Stomach (tissue), 9 donors: ENCODE measurements around the gene AKAP13. TPM values are rescaled to one million over a fixed set of nuclear protein-coding genes. Genes with fewer than 3 reads are reported as not detected.

ENCODE experiments used
- DNase-seq, 2 donors: peaks; one replicate each; pipeline versions ENCODE4 v3.0.0 to v3.0.0-alpha.2; 2013 to 2019
- H3K27ac ChIP-seq, 5 donors: fragments of 200-600 bp in 4 of 5; sonication (generic) in 4 of 5; one replicate each; pipeline ENCODE4 v1.5.1; 2013 to 2019; ENCODE audit warnings: mild to moderate bottlenecking in 1 of 5, moderate library complexity in 1 of 5
- H3K27me3 ChIP-seq, 3 donors: fragments of 200-600 bp; sonication (generic); one replicate each; pipeline ENCODE4 v1.5.1; 2017 to 2019; ENCODE audit warnings: mixed run types in 1 of 3
- H3K36me3 ChIP-seq, 4 donors: fragments of 200-600 bp; sonication (generic); 1 replicate in 3 of 4; 2 replicates in 1 of 4; pipeline ENCODE4 v1.5.1; 2016 to 2019
- H3K4me1 ChIP-seq, 4 donors: fragments of 200-600 bp; sonication (generic); one replicate each; pipeline ENCODE4 v1.5.1; 2016 to 2019
- H3K4me3 ChIP-seq, 4 donors: fragments of 200-600 bp; sonication (generic) in 3 of 4; one replicate each; pipeline ENCODE4 v1.5.1; 2016 to 2019; ENCODE audit warnings: mild to moderate bottlenecking in 1 of 4
- H3K9me3 ChIP-seq, 4 donors: fragments of 200-600 bp; sonication (generic); one replicate each; pipeline ENCODE4 v1.5.1; 2016 to 2019
- CTCF ChIP-seq, 7 experiments: fragments of 450-650 bp in 4 of 7; fragments of 200-600 bp in 3 of 7; sonication (generic) in 3 of 7; IDR thresholded peaks; one replicate each; pipeline ENCODE4 v1.5.1; 2016 to 2019; ENCODE audit warnings: antibody characterized with exemption in 7 of 7, control low read depth in 2 of 7, mild to moderate bottlenecking in 1 of 7
- EP300 ChIP-seq: sonication (generic); formaldehyde crosslinking; IDR thresholded peaks from one replicate; pipeline ENCODE4 v1.6.1; 2017; ENCODE audit warnings: antibody characterized with exemption
- POLR2A ChIP-seq, 4 donors: fragments of 450-650 bp; IDR thresholded peaks; one replicate each; pipeline ENCODE4 v1.6.1; 2016; ENCODE audit warnings: antibody characterized with exemption in 4 of 4, control low read depth in 2 of 4, mild to moderate bottlenecking in 1 of 4, moderate library complexity in 1 of 4
- POLR2AphosphoS5 ChIP-seq, 3 donors: sonication (generic); formaldehyde crosslinking; IDR thresholded peaks; one replicate each; pipeline ENCODE4 v1.6.1; 2016; ENCODE audit warnings: antibody characterized with exemption in 3 of 3
- WGBS, 5 donors: extraction: QIAGEN DNeasy Blood & Tissue Kit in 3 of 5; methylation state at CpG; one replicate each; pipeline versions ENCODE4 v1.1.5 to v1.1.7; 2013 to 2018; 5-methylcytosine and 5-hydroxymethylcytosine counted together
- intact Hi-C: fragments of 100-400 bp; cut with DNase I; formaldehyde crosslinking; loops from one replicate; pipeline ENCODE4 v1.15.1; 2023; ENCODE audit warnings: low total_unique reads
- polyA plus RNA-seq, 3 donors: library from polyadenylated mRNA; stranded (reverse); fragments of 200-250 nt; gene quantifications; one replicate each; pipeline ENCODE4 v1.2.3, GENCODE V29; 2013
- total RNA-seq, 5 donors: library from RNA; depleted of rRNA; stranded (reverse); fragments of >200 nt; gene quantifications; one replicate each; pipeline versions ENCODE4 v1.1.0 to v1.2.3, GENCODE V29; 2014 to 2016
- donor health status: healthy with polysubstance abuse.
- donor health status: Bipolar disorder and iron deficiency.
- donor health status: healthy.

Gene AKAP13
- total and polyA plus RNA-seq, 8 donors: 33.1 to 395 (median 138) TPM

DNA sequence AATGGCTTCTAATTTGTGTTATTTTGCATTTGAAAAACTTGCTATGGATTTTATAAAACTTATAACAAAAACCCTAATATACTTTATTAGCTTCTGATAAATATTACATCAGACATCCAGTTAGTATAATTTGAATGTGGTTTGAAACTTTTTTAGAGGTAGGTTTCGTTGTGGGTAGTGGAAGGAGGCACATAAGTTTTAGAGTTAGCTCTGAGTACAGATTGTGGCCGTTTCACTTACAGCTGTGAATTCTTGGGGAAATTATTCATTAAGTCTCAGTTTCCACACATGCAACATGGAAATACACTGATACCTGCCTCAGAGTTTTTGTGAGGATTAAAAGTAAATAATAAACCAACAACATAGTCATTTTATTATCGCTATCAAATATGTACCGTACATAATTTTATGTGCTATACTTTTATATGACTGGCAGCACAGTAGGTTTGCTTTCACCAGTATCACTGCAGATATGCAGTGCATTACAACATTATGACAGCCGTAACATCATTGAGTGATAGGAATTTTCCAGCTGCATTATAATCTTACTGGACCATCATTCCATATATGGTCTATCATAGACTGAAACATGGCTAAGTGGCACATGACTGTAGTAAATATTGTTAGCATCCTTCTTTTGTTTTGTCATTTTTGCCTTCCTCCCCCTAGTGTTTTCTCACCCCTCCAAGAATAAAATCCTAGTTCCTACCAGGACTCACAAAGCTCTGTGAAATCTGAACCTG is 175.6 kb downstream of the AKAP13 start:
- peaks cover 6 to 55% (median 21%) of the 10 kb centered on the region in 4 donors for H3K4me1 ChIP-seq
- H3K4me3 ChIP-seq: no peak overlapping the region
- intact Hi-C loops: no loop called here
- no peaks in the 10 kb centered on the region for H3K27me3 ChIP-seq
- H3K36me3 ChIP-seq: peaks cover 0 to 6% (median 0%) of the 10 kb centered on the region in 4 donors
- WGBS, 5 donors: 86 to 89% (median 88%) methylated on average over 5 of the region's 5 CpGs
- no peak for DNase-seq
- TF ChIP-seq CTCF (IDR thresholded peaks at IDR 0.05) (no peak), POLR2A (IDR thresholded peaks at IDR 0.05) (no peak), EP300 (no peak), POLR2AphosphoS5 (IDR thresholded peaks at IDR 0.05) (no peak)
- H3K27ac ChIP-seq: peak overlapping the region in 2 of 5 donors; percentile 19 to 60
- no peaks in the 10 kb centered on the region for H3K9me3 ChIP-seq

DNA sequence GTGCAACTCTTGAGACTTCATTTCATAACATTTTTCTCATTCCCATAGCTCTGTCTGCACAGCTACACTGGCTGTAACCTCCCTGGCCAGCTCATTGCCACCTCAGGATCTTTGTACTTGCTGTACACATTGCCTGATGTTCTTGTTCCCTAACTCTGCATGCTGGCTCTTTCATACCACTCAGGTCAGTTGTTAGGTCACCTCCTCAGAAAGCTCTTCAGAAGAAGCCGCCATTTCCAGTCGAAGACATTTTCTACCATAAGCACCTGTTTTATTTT is 176.2 kb downstream of the AKAP13 start:
- 91 to 96% (median 94%) methylated on average over 2 of the region's 2 CpGs for WGBS, 5 donors
- Histone ChIP-seq H3K36me3 (peaks cover 0 to 6% (median 0%) of the 10 kb centered on the region in 4 donors), H3K9me3 (no peaks in the 10 kb centered on the region), H3K27me3 (no peaks in the 10 kb centered on the region), H3K4me1 (peaks cover 6 to 54% (median 19%) of the 10 kb centered on the region in 4 donors), H3K27ac (peak overlapping the region in 2 of 5 donors; percentile 18 to 60), H3K4me3 (no peak overlapping the region)
- DNase-seq: no peak
- TF ChIP-seq EP300 (no peak), CTCF (IDR thresholded peaks at IDR 0.05) (no peak), POLR2A (IDR thresholded peaks at IDR 0.05) (no peak), POLR2AphosphoS5 (IDR thresholded peaks at IDR 0.05) (no peak)
- intact Hi-C loops: no loop called here

DNA sequence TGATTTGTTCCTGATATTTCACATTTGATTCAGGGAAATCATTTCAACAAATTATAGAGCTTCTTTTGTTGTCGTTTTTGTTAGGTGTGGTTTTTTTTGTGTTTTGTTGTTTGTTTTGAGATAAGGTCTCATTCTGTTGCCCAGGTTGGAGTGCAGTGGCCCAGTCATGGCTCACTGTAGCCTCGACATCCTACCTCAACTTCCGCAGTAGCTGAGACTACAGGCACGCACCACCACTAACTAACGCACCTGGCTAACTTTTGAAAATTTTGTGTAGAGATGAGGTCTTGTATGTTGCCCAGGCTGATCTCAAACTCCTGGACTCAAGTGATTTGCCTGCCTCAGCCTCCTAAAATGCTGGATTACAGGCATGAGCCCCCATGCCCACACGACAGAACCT is 177.0 kb downstream of the AKAP13 start:
- no peak overlapping the region for H3K4me3 ChIP-seq
- no peak for DNase-seq
- no peaks in the 10 kb centered on the region for H3K9me3 ChIP-seq
- H3K36me3 ChIP-seq: peaks cover 0 to 6% (median 0%) of the 10 kb centered on the region in 4 donors
- intact Hi-C loops: no loop called here
- H3K27ac ChIP-seq: peak overlapping the region in 2 of 5 donors; percentile 37 to 60
- WGBS, 5 donors: 57 to 84% (median 68%) methylated on average over 6 of the region's 6 CpGs
- peaks cover 6 to 51% (median 23%) of the 10 kb centered on the region in 4 donors for H3K4me1 ChIP-seq
- no peak for TF ChIP-seq POLR2AphosphoS5 (IDR thresholded peaks at IDR 0.05)
- no peak for TF ChIP-seq POLR2A (IDR thresholded peaks at IDR 0.05)
- TF ChIP-seq CTCF (IDR thresholded peaks at IDR 0.05): no peak
- no peak for TF ChIP-seq EP300
- H3K27me3 ChIP-seq: no peaks in the 10 kb centered on the region

DNA sequence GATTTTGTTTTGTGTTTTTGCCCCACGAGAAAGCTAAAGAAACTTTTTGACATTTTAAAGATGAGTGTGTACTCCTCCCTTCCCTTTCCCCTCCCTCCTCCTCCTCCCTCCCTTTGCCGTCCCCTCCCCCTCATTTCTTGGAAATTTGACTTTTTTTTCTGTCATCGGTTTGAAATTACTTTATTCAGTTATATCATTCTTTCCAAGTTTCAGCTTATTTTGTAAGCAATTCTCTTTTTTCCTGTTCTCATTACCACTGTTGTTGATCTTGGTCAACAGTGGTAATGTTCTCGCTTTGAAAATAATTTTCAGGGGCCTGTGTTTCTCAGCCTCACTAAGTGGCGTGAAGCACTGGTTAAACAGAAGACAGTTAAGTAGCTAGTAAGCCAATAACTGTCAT is 178.4 kb downstream of the AKAP13 start:
- Histone ChIP-seq H3K36me3 (no peaks in the 10 kb centered on the region), H3K9me3 (no peaks in the 10 kb centered on the region), H3K27ac (peak overlapping the region in 2 of 5 donors; percentile 15 to 60), H3K27me3 (no peaks in the 10 kb centered on the region), H3K4me1 (peaks cover 17 to 60% (median 28%) of the 10 kb centered on the region in 4 donors), H3K4me3 (no peak overlapping the region)
- intact Hi-C loops: no loop called here
- DNase-seq: no peak
- no peak for TF ChIP-seq EP300
- TF ChIP-seq POLR2AphosphoS5 (IDR thresholded peaks at IDR 0.05): no peak
- TF ChIP-seq CTCF (IDR thresholded peaks at IDR 0.05): no peak
- no peak for TF ChIP-seq POLR2A (IDR thresholded peaks at IDR 0.05)
- WGBS, 5 donors: 47 to 70% (median 65%) methylated on average over 5 of the region's 5 CpGs
